HepG2 (cell line): ENCODE results near the gene ADGRG6. TPM values are rescaled to one million over a fixed set of nuclear protein-coding genes. Genes with fewer than 3 reads are reported as not detected.

Experiments used
- AHR ChIP-seq: IDR thresholded peaks from 2 replicates; pipeline ENCODE4 v1.6.1; 2018; ENCODE audit warnings: missing genetic modification reagents, missing compliant biosample characterization
- GTF3A ChIP-seq: sonication (generic); formaldehyde crosslinking; conservative IDR thresholded peaks from 2 replicates; pipeline ENCODE4 v1.4.0; 2020; ENCODE audit warnings: mild to moderate bottlenecking, missing genetic modification reagents
- IRF2 ChIP-seq: IDR thresholded peaks from 2 replicates; pipeline ENCODE4 v1.6.1; 2018; ENCODE audit warnings: missing genetic modification reagents, missing compliant biosample characterization
- KMT2A ChIP-seq: sonication (generic); formaldehyde crosslinking; IDR thresholded peaks from 2 replicates; pipeline ENCODE4 v1.4.0; 2020; ENCODE audit warnings: missing genetic modification reagents
- NFIB ChIP-seq: sonication (generic); formaldehyde crosslinking; IDR thresholded peaks from 2 replicates; pipeline ENCODE4 v1.9.0; 2021; ENCODE audit warnings: missing genetic modification reagents, mild to moderate bottlenecking, borderline replicate concordance
- REST ChIP-seq, 2 experiments: IDR thresholded peaks; 2 replicates each; pipeline ENCODE4 v1.6.1; 2011 to 2012; ENCODE audit warnings: low read length in 2 of 2, borderline replicate concordance in 1 of 2, low read depth in 1 of 2, mild to moderate bottlenecking in 1 of 2, moderate library complexity in 1 of 2
- YEATS2 ChIP-seq: sonication (generic); formaldehyde crosslinking; IDR thresholded peaks from 2 replicates; pipeline ENCODE4 v1.4.0; 2020; ENCODE audit warnings: missing genetic modification reagents, borderline replicate concordance
- ZBTB40 ChIP-seq, 2 experiments: fragments of 450-650 bp in 1 of 2; sonication (generic) in 1 of 2; formaldehyde crosslinking in 1 of 2; IDR thresholded peaks; 2 replicates each; pipeline versions ENCODE4 v1.6.1 to v1.8.0; 2016 to 2022; ENCODE audit warnings: antibody characterized with exemption in 1 of 2, mild to moderate bottlenecking in 1 of 2, missing genetic modification reagents in 1 of 2
- ZBTB43 ChIP-seq: sonication (generic); formaldehyde crosslinking; conservative IDR thresholded peaks from 2 replicates; pipeline ENCODE4 v1.4.0; 2020; ENCODE audit warnings: missing genetic modification reagents
- ZFP91 ChIP-seq: sonication (generic); formaldehyde crosslinking; IDR thresholded peaks from 2 replicates; pipeline ENCODE4 v1.9.0; 2022; ENCODE audit warnings: missing genetic modification reagents, mild to moderate bottlenecking, borderline replicate concordance
- ZNF337 ChIP-seq: sonication (generic); formaldehyde crosslinking; IDR thresholded peaks from 2 replicates; pipeline ENCODE4 v1.5.1; 2020; ENCODE audit warnings: missing genetic modification reagents, low read depth, mild to moderate bottlenecking, borderline replicate concordance
- polyA plus RNA-seq, 8 experiments: library from polyadenylated mRNA; depleted of rRNA in 3 of 8; stranded (reverse) in 7 of 8; unstranded in 1 of 8; fragments of >200 nt; fragmentation: Illumina TruSeq in 4 of 8; extraction: Trizol in 4 of 8; gene quantifications; 2 replicates each; pipeline versions ENCODE4 v1.2.1 to v1.2.3, GENCODE V29; 2011 to 2016; ENCODE audit warnings: low read depth in 4 of 8, missing spikeins in 1 of 8, mixed read lengths in 1 of 8; ENCODE audit not compliant: insufficient read depth in 1 of 8
- total RNA-seq, 5 experiments: library from RNA; depleted of rRNA; stranded (reverse); fragments of >200 nt; fragmentation: Illumina TruSeq; extraction: Trizol; gene quantifications; 2 replicates each; pipeline ENCODE4 v1.2.3, GENCODE V29; 2016; ENCODE audit warnings: low read depth in 1 of 5

The ADGRG6 gene
- total and polyA plus RNA-seq, 2 of the 13 experiments (the other 11 are each of a cell fraction or from before 2014, with no cell fraction given), result 129 to 249 TPM

- TF ChIP-seq ZBTB40 (IDR thresholded peaks at IDR 0.05) (no peak), ZBTB40 (CRISPR knock-in tag; IDR thresholded peaks at IDR 0.05) (peak; percentile 48; the same call in 1 of the 2 replicates), IRF2 (CRISPR knock-in tag) (peak; percentile 59; the same call in 1 of the 2 replicates), KMT2A (CRISPR knock-in tag) (no peak), AHR (CRISPR knock-in tag) (no peak), YEATS2 (CRISPR knock-in tag) (peak; percentile 58; the same call in 1 of the 2 replicates), GTF3A (CRISPR knock-in tag) (no peak), ZNF337 (CRISPR knock-in tag) (no peak; the same call in 1 of the 2 replicates), ZBTB43 (peak; percentile 97), REST (IDR thresholded peaks at IDR 0.05; ENCODE audit: borderline replicate concordance in 1 of 2, low read depth in 1 of 2, low read length in 2 of 2) (no peak), ZFP91 (CRISPR knock-in tag) (no peak), NFIB (no peak)
These were observed 16.3 kb upstream of the ADGRG6 start (continued) for GRCh38 chr6:142285235-142286087.
